Measurements from ENCODE around the gene PRKCI. TPM values are rescaled to one million over a fixed set of nuclear protein-coding genes. Genes with fewer than 3 reads are reported as not detected.
"Not testable (repeated sequence)": the region's sequence is repeated elsewhere in the genome, so short reads cannot be mapped to it uniquely, and the experiment has no call there.

The PRKCI gene
- total and polyA plus RNA-seq, 2 donors (not counting 1 experiment from before 2014, with no cell fraction given): 1.8 to 11.1 TPM

DNA sequence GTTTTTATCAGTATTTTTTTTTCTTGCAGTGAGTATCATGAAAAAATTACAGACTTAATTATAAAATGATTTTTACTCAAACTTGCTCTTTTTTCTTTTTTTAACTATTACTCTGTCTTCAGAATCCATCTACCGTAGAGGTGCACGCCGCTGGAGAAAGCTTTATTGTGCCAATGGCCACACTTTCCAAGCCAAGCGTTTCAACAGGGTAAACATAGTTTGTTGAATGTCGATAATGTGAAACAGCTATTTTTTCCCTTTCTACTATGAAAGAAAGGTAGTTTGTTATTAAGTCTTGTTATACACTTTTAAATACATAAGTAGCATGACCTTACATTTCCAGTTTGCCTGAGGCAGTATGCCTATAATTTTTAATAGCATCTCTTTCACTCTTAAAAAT is 45.6 kb downstream of the PRKCI start:
- Histone ChIP-seq H3K79me2 (ENCODE audit: control insufficient read depth, insufficient read depth, low read length) (no peaks in the 10 kb centered on the region), H4K20me1 (ENCODE audit: control insufficient read depth, insufficient read depth, low read length, poor library complexity, severe bottlenecking) (no peaks in the 10 kb centered on the region), H3K4me2 (replicated peaks; ENCODE audit: low read depth, low read length, poor library complexity, severe bottlenecking) (no peak overlapping the region), H3K4me3 (ENCODE audit: control extremely low read depth in 1 of 5, extremely low read depth in 1 of 5, insufficient read depth in 1 of 5, low read depth in 2 of 5, low read length in 4 of 5) (no peak overlapping the region), H3K27ac (ENCODE audit: low read length in 2 of 2) (no peak overlapping the region), H3K9me3 (ENCODE audit: control extremely low read depth in 1 of 3, control insufficient read depth in 2 of 3, insufficient read depth in 1 of 3, low read length in 2 of 3) (no peaks in the 10 kb centered on the region), H2AFZ (ENCODE audit: insufficient read depth, low read depth, low read length, poor library complexity, severe bottlenecking) (no peak overlapping the region), H3K9ac (ENCODE audit: low read length) (no peak overlapping the region), H3K4me1 (ENCODE audit: control insufficient read depth in 2 of 2, insufficient read depth in 2 of 2, low read length in 2 of 2) (no peaks in the 10 kb centered on the region), H3K27me3 (replicated peaks in 1 of 4; ENCODE audit: control extremely low read depth in 1 of 4, control insufficient read depth in 3 of 4, insufficient read depth in 4 of 4, low read length in 3 of 4) (no peaks in the 10 kb centered on the region), H3K36me3 (replicated peaks in 1 of 2; ENCODE audit: control extremely low read depth in 1 of 2, control insufficient read depth in 1 of 2, extremely low read depth in 1 of 2, insufficient read depth in 2 of 2, low read length in 1 of 2) (peaks cover 0 to 3% of the 10 kb centered on the region in 2 experiments)
- no CpG with 5 or more reads among the region's 5 CpGs for WGBS (ENCODE audit: insufficient coverage)
- Mint-ChIP-seq H3K27ac (no peak overlapping the region), H3K4me1 (no peaks in the 10 kb centered on the region), H3K9me3 (ENCODE audit: insufficient read depth) (no peaks in the 10 kb centered on the region), H3K4me3 (no peak overlapping the region), H3K27me3 (no peaks in the 10 kb centered on the region)
- TF ChIP-seq EZH2 (IDR thresholded peaks at IDR 0.05; ENCODE audit: borderline replicate concordance, insufficient read depth, low read depth, low read length, poor library complexity, severe bottlenecking) (no peak), CTCF (IDR thresholded peaks at IDR 0.05) (no peak)
- ChIA-PET POLR2A (no interaction called here), CTCF (no interaction called here)
- ATAC-seq (ENCODE audit: low read depth) (no peak), DNase-seq (no peak)
- intact Hi-C loops (cut with micrococcal nuclease): no loop called here

DNA sequence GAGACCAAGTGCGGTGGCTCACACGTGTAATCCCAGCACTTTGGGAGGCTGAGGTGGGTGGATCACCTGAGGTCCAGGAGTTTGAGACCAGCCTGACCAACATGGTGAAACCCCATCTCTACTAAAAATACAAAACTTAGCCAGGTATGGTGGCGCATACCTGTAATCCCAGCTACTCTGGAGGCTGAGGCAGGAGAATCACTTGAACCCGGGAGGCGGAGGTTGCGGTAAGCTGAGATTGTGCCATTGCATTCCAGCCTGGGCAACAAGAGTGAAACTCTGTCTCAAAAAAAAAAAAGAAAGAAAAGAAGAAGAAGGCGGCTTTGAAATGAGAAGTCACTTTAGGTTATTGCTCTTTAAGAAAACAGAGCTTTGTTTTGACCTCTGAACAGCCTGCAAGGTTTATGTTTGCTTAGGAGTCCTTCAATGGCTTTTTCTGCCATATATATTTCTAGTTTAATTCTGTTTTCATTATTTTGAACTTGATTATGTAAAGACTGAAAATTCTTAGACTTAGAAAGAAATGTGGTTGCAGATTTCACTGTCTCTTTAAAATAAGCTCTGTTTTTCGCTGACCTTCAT is 47.5 kb downstream of the PRKCI start:
- DNase-seq; H3K36me3 ChIP-seq (replicated peaks in 1 of 2; ENCODE audit: control extremely low read depth in 1 of 2, control insufficient read depth in 1 of 2, extremely low read depth in 1 of 2, insufficient read depth in 2 of 2, low read length in 1 of 2); H3K4me3 Mint-ChIP-seq; H3K4me1 ChIP-seq (ENCODE audit: control insufficient read depth in 2 of 2, insufficient read depth in 2 of 2, low read length in 2 of 2); ATAC-seq (ENCODE audit: low read depth); H3K27me3 Mint-ChIP-seq; POLR2A ChIA-PET; H3K9ac ChIP-seq (ENCODE audit: low read length); H3K27ac ChIP-seq (ENCODE audit: low read length in 2 of 2); H3K4me2 ChIP-seq (replicated peaks; ENCODE audit: low read depth, low read length, poor library complexity, severe bottlenecking); H3K9me3 Mint-ChIP-seq (ENCODE audit: insufficient read depth); intact Hi-C loops (cut with micrococcal nuclease); H3K4me3 ChIP-seq (ENCODE audit: control extremely low read depth in 1 of 5, extremely low read depth in 1 of 5, insufficient read depth in 1 of 5, low read depth in 2 of 5, low read length in 4 of 5); H2AFZ ChIP-seq (ENCODE audit: insufficient read depth, low read depth, low read length, poor library complexity, severe bottlenecking); H3K9me3 ChIP-seq (ENCODE audit: control extremely low read depth in 1 of 3, control insufficient read depth in 2 of 3, insufficient read depth in 1 of 3, low read length in 2 of 3); H3K79me2 ChIP-seq (ENCODE audit: control insufficient read depth, insufficient read depth, low read length); H3K4me1 Mint-ChIP-seq; H3K27me3 ChIP-seq (replicated peaks in 1 of 4; ENCODE audit: control extremely low read depth in 1 of 4, control insufficient read depth in 3 of 4, insufficient read depth in 4 of 4, low read length in 3 of 4); H4K20me1 ChIP-seq (ENCODE audit: control insufficient read depth, insufficient read depth, low read length, poor library complexity, severe bottlenecking); H3K27ac Mint-ChIP-seq: not testable (repeated sequence)
- CTCF ChIA-PET: interaction anchor here (0.6 to 0.7 kb wide), 3 partner anchors 9 to 230 kb away, joined by 3 to 5 read pairs (median 3); no protein-coding TSS in a partner anchor
- WGBS (ENCODE audit: insufficient coverage): 100% methylated on average over 3 of the region's 8 CpGs
